ENCODE measurements around the gene IFT43. TPM values are rescaled to one million over a fixed set of nuclear protein-coding genes. Genes with fewer than 3 reads are reported as not detected.

The IFT43 gene
- 30.4 TPM for total RNA-seq
- long read RNA-seq, transcript IFT43-202 (9 exons, 833 nt) = major isoform, 13 of 18 reads
- long read RNA-seq, partial matches to known transcripts = 1 of 18 reads
- long read RNA-seq, other reads (novel, unspliced or antisense) = 3 of 18 reads

GRCh38 chr14:75985618-75986438, at the start of gene IFT43:
IFT43 (plus strand) TSS chr14:75985763; CDS start chr14:75985787, 24 bp downstream.
- intact Hi-C loops (cut with DNase I) = loop anchor here (1.0 to 10.0 kb wide), 2 partner anchors 275 to 411 kb away; partner anchors contain the start of gene FLVCR2
- peak; percentile 50 for ATAC-seq
- DNase-seq (ENCODE audit: missing footprints) = peak; percentile 97

DNA sequence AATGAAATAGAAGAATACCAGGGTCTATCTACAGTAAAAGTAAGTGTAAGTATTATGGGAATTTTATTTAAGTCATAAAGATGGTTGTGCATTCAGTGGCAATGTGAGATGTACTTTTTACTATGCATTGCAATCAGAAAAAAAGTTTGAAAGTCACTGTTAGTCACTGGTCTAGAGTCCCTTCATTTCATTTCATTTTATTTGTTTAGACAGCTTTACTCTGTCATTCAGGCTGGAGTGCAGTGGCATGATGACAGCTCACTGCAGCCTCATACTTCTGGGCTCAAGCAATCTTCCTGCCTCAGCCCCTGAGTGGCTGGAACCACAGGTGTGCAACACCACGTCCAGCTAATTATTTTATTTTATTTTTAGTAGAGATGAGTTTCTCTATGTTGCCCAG, 46.4 kb upstream of the IFT43 start:
- no peak for ATAC-seq
- DNase-seq (ENCODE audit: missing footprints) = no peak
- intact Hi-C loops (cut with DNase I) = no loop called here

GRCh38 chr14:75941030-75941429, 44.5 kb upstream of the IFT43 start:
- intact Hi-C loops (cut with DNase I) = no loop called here
- ATAC-seq (peak; percentile 68), DNase-seq (ENCODE audit: missing footprints) (no peak)

- no peak for ATAC-seq
- intact Hi-C loops (cut with DNase I) = no loop called here
- no peak for DNase-seq (ENCODE audit: missing footprints)
Observed at GRCh38 chr14:75944607-75945241, 40.8 kb upstream of the IFT43 start.

- intact Hi-C loops (cut with DNase I) = no loop called here
- DNase-seq (ENCODE audit: missing footprints) (no peak), ATAC-seq (no peak)
Observed at GRCh38 chr14:75946785-75947184, 38.8 kb upstream of the IFT43 start.

- intact Hi-C loops (cut with DNase I) = no loop called here
- DNase-seq (ENCODE audit: missing footprints) (no peak), ATAC-seq (no peak)
Observed at GRCh38 chr14:75952489-75952888, 33.1 kb upstream of the IFT43 start.

DNA sequence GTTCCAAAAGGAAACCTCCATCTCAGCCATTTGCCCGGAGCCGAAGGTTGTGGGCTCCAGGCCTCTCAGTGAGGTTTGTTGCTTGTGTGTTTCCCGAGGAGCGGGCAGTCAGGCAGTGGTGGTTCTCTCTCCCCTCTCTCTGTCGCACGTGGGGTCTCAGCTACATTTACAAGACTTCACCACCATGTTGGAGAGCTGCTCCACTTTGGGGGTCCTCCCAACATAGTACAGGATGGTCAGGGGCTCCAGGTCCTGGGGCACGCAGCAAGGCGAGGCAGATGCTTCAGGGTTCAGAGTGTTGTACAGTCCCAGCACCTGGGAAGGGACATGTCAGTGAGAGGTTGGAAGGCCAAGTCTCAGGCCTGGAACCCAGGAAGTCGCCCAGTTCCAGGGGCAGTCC, 26.5 kb upstream of the IFT43 start:
- DNase-seq (ENCODE audit: missing footprints) = no peak
- intact Hi-C loops (cut with DNase I) = no loop called here
- ATAC-seq = no peak

GRCh38 chr14:75960231-75960630, 25.3 kb upstream of the IFT43 start:
- intact Hi-C loops (cut with DNase I) = no loop called here
- no peak for DNase-seq (ENCODE audit: missing footprints)
- no peak for ATAC-seq

GRCh38 chr14:75961662-75962061, 23.9 kb upstream of the IFT43 start:
- ATAC-seq = no peak
- intact Hi-C loops (cut with DNase I) = no loop called here
- no peak for DNase-seq (ENCODE audit: missing footprints)

- intact Hi-C loops (cut with DNase I) = no loop called here
- ATAC-seq = no peak
- no peak for DNase-seq (ENCODE audit: missing footprints)
Observed at GRCh38 chr14:75967866-75968265, 17.7 kb upstream of the IFT43 start.

DNA sequence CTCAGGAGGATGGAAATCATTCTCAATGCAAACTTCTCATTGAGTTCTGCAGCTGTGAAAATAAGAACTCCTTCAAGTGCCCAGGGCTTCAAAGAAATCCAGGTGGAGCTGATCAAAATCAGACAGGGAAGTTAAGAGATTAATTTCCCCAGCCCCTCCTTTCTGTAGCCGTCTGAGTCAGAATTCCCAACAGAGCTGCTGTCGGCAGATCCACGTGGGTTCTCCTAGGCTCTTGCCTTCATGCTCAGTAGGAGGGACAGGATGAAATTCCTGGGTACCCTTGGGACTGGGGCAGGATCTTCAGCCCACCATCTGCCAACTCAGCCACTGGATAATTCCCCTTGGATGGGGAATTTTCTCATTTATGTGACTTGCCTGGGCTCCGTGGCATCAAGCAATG, 17.1 kb upstream of the IFT43 start:
- ATAC-seq = peak; percentile 55
- intact Hi-C loops (cut with DNase I) = no loop called here
- no peak for DNase-seq (ENCODE audit: missing footprints)

DNA sequence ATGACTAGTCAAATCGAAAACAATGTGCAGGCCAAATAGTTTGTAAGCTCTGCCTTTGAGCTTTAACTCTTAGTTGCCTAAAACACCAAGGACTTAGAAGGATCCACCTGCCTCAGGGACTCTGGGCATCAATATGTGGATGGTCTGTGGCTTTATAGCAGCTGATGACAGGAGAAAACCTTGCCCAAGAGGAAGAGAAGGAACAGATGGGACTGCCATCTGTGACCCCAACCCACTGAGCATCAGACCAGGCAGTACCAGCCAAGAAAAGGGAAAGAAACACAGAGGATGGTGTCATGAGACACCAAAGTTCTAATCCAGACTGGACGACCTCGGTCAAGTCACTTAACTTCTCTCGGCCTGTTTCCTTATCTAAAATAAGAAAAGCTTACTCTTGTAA, 16.4 kb upstream of the IFT43 start:
- no peak for ATAC-seq
- intact Hi-C loops (cut with DNase I) = no loop called here
- no peak for DNase-seq (ENCODE audit: missing footprints)

DNA sequence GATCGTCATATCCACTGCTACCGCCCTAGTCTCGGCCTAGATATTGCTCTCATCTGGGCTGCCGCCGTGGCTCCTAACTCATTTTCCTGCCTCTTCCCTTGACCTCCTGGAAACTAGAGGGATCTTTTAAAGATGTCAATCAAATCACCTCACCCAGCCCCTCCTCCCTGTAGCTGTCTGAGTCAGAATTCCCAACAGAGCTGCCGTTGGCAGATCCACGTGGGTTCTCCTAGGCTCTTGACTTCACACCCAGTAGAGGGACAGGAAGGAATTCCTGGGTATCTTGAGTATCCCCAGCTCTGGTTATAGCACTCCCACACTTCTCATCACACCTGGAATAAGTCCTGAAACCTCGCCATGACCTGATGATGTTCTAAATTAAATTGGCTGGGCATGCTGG, 15.7 kb upstream of the IFT43 start:
- ATAC-seq = peak; percentile 32
- intact Hi-C loops (cut with DNase I) = no loop called here
- DNase-seq (ENCODE audit: missing footprints) = no peak

- no peak for ATAC-seq
- intact Hi-C loops (cut with DNase I) = no loop called here
Observed at GRCh38 chr14:75970989-75971388, 14.6 kb upstream of the IFT43 start.

GRCh38 chr14:75971509-75971908, 14.1 kb upstream of the IFT43 start:
- intact Hi-C loops (cut with DNase I) = no loop called here
- no peak for ATAC-seq

More at GRCh38 chr14:75970989-75971388, 14.6 kb upstream of the IFT43 start:
- no peak for DNase-seq (ENCODE audit: missing footprints)

GRCh38 chr14:75972801-75973421, 12.7 kb upstream of the IFT43 start:
- DNase-seq (ENCODE audit: missing footprints) = no peak
- ATAC-seq = no peak
- intact Hi-C loops (cut with DNase I) = no loop called here

More at GRCh38 chr14:75971509-75971908, 14.1 kb upstream of the IFT43 start:
- DNase-seq (ENCODE audit: missing footprints) = no peak

GRCh38 chr14:75976826-75977581, 8.6 kb upstream of the IFT43 start:
- no peak for ATAC-seq
- no peak for DNase-seq (ENCODE audit: missing footprints)
- intact Hi-C loops (cut with DNase I) = no loop called here

- no peak for ATAC-seq
- DNase-seq (ENCODE audit: missing footprints) = no peak
- intact Hi-C loops (cut with DNase I) = no loop called here
Observed at GRCh38 chr14:75977582-75977943, 8.0 kb upstream of the IFT43 start.

GRCh38 chr14:75978249-75978731, 7.3 kb upstream of the IFT43 start:
- intact Hi-C loops (cut with DNase I) = no loop called here
- ATAC-seq (no peak), DNase-seq (ENCODE audit: missing footprints) (no peak)

All from Right ventricle myocardium inferior (tissue), 1 donor.